ENCODE results near the gene RAB33B. TPM values are rescaled to one million over a fixed set of nuclear protein-coding genes. Genes with fewer than 3 reads are reported as not detected.
A peak's percentile ranks its signal among the peaks of the same experiment; 100 is the strongest.
"Not testable (repeated sequence)": the region's sequence is repeated elsewhere in the genome, so short reads cannot be mapped to it uniquely, and the experiment has no call there.

Gene RAB33B
- total RNA-seq, 2 experiments from 2014 or later: 5.4 to 7.4 TPM

DNA sequence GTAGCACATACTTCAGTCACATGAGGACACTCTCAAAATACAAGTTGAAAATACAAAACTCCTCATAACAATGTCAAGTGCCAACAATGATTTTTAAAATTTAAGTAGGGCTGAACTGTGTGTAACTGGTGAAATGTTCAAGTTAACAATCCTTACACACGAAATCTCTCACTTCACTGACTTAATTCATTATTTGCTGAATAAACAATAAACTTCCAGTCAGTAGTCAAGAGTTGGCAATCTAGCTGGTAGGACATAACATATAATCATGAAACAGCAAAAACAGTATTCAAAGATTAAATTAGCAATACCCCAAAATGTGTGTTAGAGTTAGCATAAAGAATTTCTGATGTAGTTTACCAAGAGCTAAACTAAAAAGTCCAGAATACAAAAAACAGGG, 1.9 kb upstream of the RAB33B start:
- H3K9me3 Mint-ChIP-seq (ENCODE audit: low read depth): no peaks in the 10 kb centered on the region
- peak overlapping the region; percentile 82 for H3K4me3 Mint-ChIP-seq
- H3K36me3 Mint-ChIP-seq: peaks cover 4% of the 10 kb centered on the region
- H3K4me1 Mint-ChIP-seq: peaks cover 42% of the 10 kb centered on the region
- CTCF ChIA-PET: interaction anchor here (0.8 kb wide), 1 partner anchor 42 kb away, joined by 3 read pairs; no protein-coding TSS in a partner anchor
- peak overlapping the region; percentile 0 for H3K27ac Mint-ChIP-seq
- DNase-seq (no peak), ATAC-seq (no peak)
- no peaks in the 10 kb centered on the region for H3K27me3 Mint-ChIP-seq

DNA sequence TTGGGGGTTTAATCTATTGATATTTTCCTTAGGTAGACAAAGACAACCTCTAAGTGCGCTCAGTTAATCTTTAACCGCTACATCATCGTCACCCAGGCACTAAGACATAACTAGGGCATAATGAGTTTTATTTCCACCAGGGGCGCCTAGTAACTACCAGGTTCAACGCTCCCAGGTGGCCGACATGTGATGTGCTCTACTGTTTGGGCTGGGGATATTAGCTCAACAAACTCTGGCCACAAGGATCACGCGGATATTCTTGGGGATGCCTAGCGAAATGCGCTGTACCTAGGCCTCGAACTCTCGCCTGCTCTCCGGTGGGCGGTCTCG, 915 bp upstream of the RAB33B start:
- H3K9me3 Mint-ChIP-seq (ENCODE audit: low read depth): no peaks in the 10 kb centered on the region
- H3K36me3 Mint-ChIP-seq: peaks cover 4% of the 10 kb centered on the region
- peaks cover 50% of the 10 kb centered on the region for H3K4me1 Mint-ChIP-seq
- H3K27me3 Mint-ChIP-seq: no peaks in the 10 kb centered on the region
- peak overlapping the region; percentile 99 for H3K27ac Mint-ChIP-seq
- ATAC-seq (peak; percentile 53), DNase-seq (peak; percentile 86)
- peak overlapping the region; percentile 82 for H3K4me3 Mint-ChIP-seq
- CTCF ChIA-PET: interaction anchor here (0.8 to 1.3 kb wide), 9 partner anchors 11 to 356 kb away, joined by 3 to 8 read pairs (median 3); partner anchors contain the start of gene SETD7

DNA sequence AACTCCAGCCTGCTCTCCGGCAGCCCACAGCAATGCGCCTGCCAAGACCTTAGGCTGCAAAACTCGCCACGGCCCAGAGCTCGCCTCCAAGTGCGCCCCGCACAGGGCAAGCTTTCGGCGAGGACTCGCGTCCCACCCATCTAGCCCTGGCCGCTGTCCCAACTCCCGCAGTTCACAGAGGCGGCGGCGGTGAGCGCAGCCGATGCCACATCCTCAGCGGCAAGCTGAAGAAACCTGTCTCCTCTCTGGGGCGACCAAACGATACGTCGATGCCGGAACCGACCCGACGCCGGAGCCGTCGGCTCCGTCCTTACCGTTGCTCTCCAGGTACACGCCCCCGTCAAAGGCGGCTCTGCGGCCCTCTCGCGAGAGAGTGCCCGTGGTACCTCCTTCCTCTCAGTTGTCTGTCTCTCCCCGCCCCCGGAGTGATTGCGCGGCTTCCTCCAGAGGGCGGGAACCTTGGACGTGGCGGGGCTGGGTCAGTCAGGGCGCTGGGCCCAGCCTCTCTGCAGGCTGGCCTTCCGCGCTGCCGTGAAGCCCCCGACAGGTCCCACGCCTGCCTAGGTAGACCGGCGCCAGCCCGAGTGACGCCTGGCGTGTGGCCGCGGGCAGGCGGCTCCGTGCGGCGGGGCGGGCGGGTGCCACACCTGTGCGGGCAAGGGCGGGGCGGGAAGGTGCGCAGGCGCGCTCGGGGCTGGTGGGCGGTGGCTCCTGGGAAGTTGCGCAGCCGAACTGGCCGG, 380 bp upstream of the RAB33B start:
- H3K27ac Mint-ChIP-seq: peak overlapping the region; percentile 99
- peaks cover 4% of the 10 kb centered on the region for H3K36me3 Mint-ChIP-seq
- H3K4me3 Mint-ChIP-seq: peak overlapping the region; percentile 82
- ATAC-seq (peak; percentile 91), DNase-seq (peak; percentile 99)
- CTCF ChIA-PET: interaction anchor here (0.8 to 1.3 kb wide), 9 partner anchors 12 to 357 kb away, joined by 3 to 8 read pairs (median 3); partner anchors contain the start of gene SETD7
- no peaks in the 10 kb centered on the region for H3K27me3 Mint-ChIP-seq
- H3K4me1 Mint-ChIP-seq: peaks cover 55% of the 10 kb centered on the region
- no peaks in the 10 kb centered on the region for H3K9me3 Mint-ChIP-seq (ENCODE audit: low read depth)

DNA sequence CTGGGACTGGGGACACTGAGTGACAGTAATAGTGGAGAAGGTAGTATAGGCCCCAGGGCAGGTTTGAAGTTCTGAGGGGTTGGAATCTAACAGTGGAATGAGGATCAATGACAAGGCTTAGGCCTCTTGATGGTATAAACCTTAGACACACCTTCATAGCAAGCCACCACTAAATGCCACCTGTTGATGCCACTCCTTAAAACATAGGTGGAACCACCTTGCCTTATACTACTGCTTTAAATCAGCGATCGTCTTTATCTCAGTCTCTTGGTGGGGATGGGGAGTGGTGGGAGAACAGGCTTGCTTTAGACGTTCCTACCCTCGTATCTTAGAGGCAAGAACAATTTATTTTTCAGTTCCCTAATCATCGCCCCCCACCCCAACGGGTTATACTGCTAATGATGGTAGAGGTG, 1.2 kb downstream of the RAB33B start:
- Mint-ChIP-seq H3K36me3 (peaks cover 8% of the 10 kb centered on the region), H3K9me3 (ENCODE audit: low read depth) (no peaks in the 10 kb centered on the region), H3K27me3 (no peaks in the 10 kb centered on the region), H3K4me3 (peak overlapping the region; percentile 82), H3K27ac (peak overlapping the region; percentile 88), H3K4me1 (peaks cover 65% of the 10 kb centered on the region)
- DNase-seq (no peak), ATAC-seq (no peak)
- CTCF ChIA-PET: no interaction called here

DNA sequence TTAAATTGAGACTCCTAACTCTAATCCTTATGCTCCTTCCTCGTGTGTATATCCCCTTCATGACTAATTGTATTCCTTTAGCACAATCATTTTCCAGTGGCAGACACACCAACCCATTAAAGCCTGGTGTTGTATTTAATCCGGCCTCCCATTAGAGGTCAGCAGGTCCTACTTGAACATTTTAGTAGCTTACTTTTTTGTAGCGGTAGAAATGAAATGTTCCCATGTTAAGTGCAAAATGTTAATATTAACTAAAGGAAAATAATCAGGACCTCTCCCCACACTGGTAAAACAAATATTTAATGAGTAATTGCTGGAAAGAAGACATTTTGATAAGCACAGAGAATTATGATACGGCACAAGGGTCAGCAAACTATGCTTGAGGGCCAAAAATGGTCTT, 3.4 kb downstream of the RAB33B start:
- Mint-ChIP-seq H3K4me3 (no peak overlapping the region), H3K4me1 (peaks cover 57% of the 10 kb centered on the region), H3K9me3 (ENCODE audit: low read depth) (no peaks in the 10 kb centered on the region), H3K27ac (no peak overlapping the region), H3K27me3 (no peaks in the 10 kb centered on the region), H3K36me3 (peaks cover 11% of the 10 kb centered on the region)
- CTCF ChIA-PET: interaction anchor here (0.6 to 1.0 kb wide), 2 partner anchors 20 to 588 kb away, joined by 3 to 4 read pairs; no protein-coding TSS in a partner anchor
- ATAC-seq (no peak), DNase-seq (no peak)

DNA sequence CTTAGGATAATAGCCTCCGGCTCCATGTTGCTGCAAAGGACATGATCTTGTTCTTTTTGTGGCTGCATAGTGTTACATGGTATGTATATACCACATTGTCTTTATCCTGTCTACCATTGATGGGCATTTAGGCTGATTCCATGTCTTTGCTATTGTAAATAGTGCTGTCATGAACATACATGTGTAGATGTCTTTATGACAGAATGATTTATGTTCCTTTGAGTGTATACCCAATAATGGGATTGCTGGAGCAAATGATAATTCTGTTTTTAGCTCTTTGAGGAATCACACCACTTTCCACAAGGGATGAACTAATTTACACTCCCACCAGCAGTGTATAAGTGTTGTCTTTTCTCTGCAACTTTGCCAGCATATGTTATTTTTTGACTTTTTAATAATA, 4.6 kb downstream of the RAB33B start:
- Mint-ChIP-seq H3K9me3 (ENCODE audit: low read depth) (no peaks in the 10 kb centered on the region), H3K27ac (no peak overlapping the region), H3K4me3 (no peak overlapping the region), H3K36me3 (peaks cover 15% of the 10 kb centered on the region), H3K4me1 (peaks cover 51% of the 10 kb centered on the region), H3K27me3 (no peaks in the 10 kb centered on the region)
- CTCF ChIA-PET: no interaction called here
- DNase-seq: no peak
- ATAC-seq: no peak

DNA sequence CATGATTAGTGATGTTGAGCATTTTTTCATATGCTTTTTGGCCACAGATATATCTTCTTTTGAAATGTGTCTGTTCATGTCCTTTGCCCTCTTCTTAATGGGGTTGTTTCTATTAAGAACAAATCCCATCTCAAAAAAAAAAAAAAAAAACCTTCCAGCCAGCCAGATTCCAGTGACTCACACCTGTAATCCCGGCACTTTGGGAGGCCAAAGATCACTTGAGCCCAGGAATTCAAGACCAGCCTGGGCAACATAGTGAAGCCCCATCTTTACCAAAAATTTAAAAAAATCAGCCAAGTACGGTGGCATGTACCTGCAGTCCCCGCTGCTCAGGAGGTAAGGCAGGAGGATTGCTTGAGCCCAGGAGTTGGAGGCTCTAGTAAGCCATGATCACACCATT, 5.1 kb downstream of the RAB33B start:
- CTCF ChIA-PET: no interaction called here
- Mint-ChIP-seq H3K4me3 (no peak overlapping the region), H3K27me3 (no peaks in the 10 kb centered on the region)

DNA sequence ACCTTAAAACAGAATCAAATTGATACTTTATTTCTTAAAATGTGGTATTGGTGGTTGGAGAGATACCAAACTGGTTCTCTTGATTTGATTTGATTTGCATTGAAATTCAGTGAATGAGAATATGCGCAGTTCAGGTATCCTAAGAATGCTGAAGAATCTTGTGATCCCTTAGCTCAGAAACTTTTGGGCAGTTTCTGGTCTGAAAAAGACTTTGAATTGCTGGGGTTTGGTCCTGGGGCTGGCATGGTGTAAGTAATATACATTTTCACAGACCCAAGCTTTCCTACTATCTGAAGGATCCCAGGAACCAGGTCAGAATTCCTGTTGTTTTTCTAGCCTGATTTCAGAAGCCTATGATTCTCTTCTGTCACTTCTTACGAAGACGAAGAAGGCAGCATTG, 6.6 kb downstream of the RAB33B start:
- H3K4me3 Mint-ChIP-seq: no peak overlapping the region
- CTCF ChIA-PET: no interaction called here
- peaks cover 39% of the 10 kb centered on the region for H3K4me1 Mint-ChIP-seq
- H3K27me3 Mint-ChIP-seq: no peaks in the 10 kb centered on the region
- H3K9me3 Mint-ChIP-seq (ENCODE audit: low read depth): no peaks in the 10 kb centered on the region
- no peak for ATAC-seq
- H3K36me3 Mint-ChIP-seq: peaks cover 21% of the 10 kb centered on the region
- no peak for DNase-seq
- H3K27ac Mint-ChIP-seq: no peak overlapping the region

More for the DNA sequence above, 5.1 kb downstream of the RAB33B start:
- peaks cover 16% of the 10 kb centered on the region for H3K36me3 Mint-ChIP-seq
- no peak for DNase-seq
- H3K27ac Mint-ChIP-seq: no peak overlapping the region
- no peaks in the 10 kb centered on the region for H3K9me3 Mint-ChIP-seq (ENCODE audit: low read depth)
- no peak for ATAC-seq
- peaks cover 51% of the 10 kb centered on the region for H3K4me1 Mint-ChIP-seq

DNA sequence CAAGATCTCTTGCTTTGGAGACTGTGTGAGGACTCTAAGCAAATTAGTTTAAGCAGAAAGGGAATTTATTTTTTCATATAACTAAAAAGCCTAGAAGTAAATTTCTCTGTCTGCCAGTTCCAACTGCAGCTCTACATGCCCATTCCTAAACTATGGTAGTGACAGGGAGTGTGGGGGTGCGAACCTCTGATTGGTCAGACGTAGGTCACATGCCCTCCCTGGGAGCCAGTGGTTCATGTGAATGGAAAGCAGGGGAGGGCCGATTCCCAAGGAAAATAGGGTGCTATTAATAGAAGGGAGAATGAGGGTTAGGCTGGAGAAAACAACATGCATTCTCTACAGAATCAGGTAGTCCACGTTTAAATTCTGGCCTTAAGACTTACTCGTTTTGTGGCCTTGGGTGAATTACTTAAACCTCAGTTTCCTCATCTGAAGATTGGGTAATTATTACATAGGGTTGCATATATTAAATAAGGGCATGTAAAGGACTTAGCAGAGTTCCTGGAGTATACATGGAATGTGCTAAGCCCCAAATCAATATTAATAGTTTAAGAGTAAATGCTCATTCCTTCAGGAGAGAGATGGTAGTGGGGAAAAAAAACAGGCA, 7.2 kb downstream of the RAB33B start:
- Mint-ChIP-seq H3K4me3 (no peak overlapping the region), H3K4me1 (peaks cover 33% of the 10 kb centered on the region), H3K27me3 (no peaks in the 10 kb centered on the region), H3K9me3 (ENCODE audit: low read depth) (no peaks in the 10 kb centered on the region), H3K27ac (no peak overlapping the region), H3K36me3 (peaks cover 21% of the 10 kb centered on the region)
- DNase-seq (no peak), ATAC-seq (no peak)
- CTCF ChIA-PET: interaction anchor here (1.5 kb wide), 1 partner anchor 36 kb away, joined by 4 read pairs; no protein-coding TSS in a partner anchor

DNA sequence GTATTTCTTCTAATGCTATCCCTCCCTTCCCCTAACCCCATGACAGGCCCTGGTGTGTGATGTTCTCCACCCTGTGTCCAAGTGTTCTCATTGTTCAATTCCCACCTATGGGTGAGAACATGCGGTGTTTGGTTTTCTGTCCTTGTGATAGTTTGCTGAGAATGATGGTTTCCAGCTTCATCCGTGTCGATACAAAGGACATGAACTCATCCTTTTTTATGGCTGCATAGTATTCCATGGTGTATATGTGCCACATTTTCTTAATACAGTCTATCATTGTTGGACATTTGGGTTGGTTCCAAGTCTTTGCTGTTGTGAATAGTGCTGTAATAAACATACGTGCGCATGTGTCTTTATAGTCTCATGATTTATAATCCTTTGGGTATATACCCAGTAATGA, 10.6 kb downstream of the RAB33B start:
- H3K4me3 Mint-ChIP-seq; H3K9me3 Mint-ChIP-seq (ENCODE audit: low read depth); H3K27ac Mint-ChIP-seq; ATAC-seq; H3K27me3 Mint-ChIP-seq; CTCF ChIA-PET; H3K4me1 Mint-ChIP-seq; DNase-seq: not testable (repeated sequence)
- peaks cover 24% of the 10 kb centered on the region for H3K36me3 Mint-ChIP-seq

DNA sequence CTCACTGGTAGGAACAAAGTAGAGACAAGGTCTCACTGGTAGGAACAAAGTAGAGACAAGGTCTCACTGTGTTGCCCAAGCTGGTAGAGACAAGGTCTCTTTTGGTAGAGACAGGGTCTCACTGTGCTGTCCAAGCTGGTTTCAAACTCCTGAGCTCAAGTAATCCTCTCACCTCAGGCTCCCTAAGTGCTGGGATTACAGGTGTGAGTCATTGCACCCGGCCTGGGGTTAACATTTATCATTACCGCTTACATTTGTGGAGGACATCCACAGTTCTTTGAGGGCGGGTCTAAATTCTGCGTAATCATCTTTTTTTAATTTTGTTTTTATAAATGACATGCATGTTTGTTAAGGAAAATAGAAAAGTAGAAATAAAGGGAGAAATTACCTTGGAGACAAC, 12.0 kb downstream of the RAB33B start:
- H3K4me1 Mint-ChIP-seq: no peaks in the 10 kb centered on the region
- H3K4me3 Mint-ChIP-seq: no peak overlapping the region
- H3K27ac Mint-ChIP-seq: no peak overlapping the region
- DNase-seq: no peak
- CTCF ChIA-PET: interaction anchor here (1.2 kb wide), 1 partner anchor 13 kb away, joined by 3 read pairs; no protein-coding TSS in a partner anchor
- ATAC-seq: no peak
- peaks cover 5% of the 10 kb centered on the region for H3K9me3 Mint-ChIP-seq (ENCODE audit: low read depth)
- peaks cover 23% of the 10 kb centered on the region for H3K36me3 Mint-ChIP-seq
- H3K27me3 Mint-ChIP-seq: no peaks in the 10 kb centered on the region

DNA sequence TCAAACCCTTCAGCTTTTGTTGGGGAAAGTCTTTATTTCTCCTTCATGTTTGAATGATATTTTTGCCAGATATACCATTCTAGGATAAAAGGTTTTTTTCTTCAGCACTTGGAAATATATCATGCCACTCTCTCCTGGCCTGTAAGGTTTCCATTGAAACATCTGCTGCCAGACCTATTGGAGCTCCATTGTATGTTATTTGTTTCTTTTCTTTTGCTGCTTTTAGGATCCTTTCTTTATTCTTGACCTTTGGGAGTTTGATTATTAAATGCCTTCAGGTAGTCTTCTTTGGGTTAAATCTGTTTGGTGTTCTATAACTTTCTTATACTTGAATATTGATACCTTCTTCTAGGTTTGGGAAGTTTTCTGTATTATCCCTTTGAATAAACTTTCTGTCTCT, 14.8 kb downstream of the RAB33B start:
- not testable (repeated sequence) for DNase-seq

DNA sequence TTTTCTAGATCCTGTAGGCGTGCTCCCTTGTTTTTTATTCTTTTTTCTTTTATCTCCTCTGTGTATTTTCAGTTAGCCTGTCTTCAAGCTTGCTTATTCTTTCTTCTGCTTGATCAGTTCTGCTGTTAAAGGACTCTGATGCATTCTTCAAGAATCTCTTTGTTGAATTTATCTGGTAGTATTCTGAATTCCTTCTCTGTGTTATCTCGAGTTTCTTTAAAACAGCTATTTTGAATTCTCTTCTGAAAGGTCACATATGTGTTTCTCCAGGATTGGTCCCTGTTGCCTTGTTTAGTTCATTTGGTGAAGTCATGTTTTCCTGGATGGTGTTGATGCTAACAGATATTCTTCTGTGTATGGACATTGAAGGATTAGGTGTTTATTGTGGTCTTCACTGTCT, 15.3 kb downstream of the RAB33B start:
- H3K4me3 Mint-ChIP-seq: no peak overlapping the region
- peaks cover 40% of the 10 kb centered on the region for H3K36me3 Mint-ChIP-seq
- ATAC-seq: no peak
- CTCF ChIA-PET: no interaction called here
- no peak for DNase-seq
- peaks cover 2% of the 10 kb centered on the region for H3K4me1 Mint-ChIP-seq
- H3K9me3 Mint-ChIP-seq (ENCODE audit: low read depth): peaks cover 8% of the 10 kb centered on the region
- H3K27me3 Mint-ChIP-seq: no peaks in the 10 kb centered on the region
- H3K27ac Mint-ChIP-seq: no peak overlapping the region

More for the DNA sequence above, 14.8 kb downstream of the RAB33B start:
- CTCF ChIA-PET; ATAC-seq; H3K27me3 Mint-ChIP-seq; H3K27ac Mint-ChIP-seq; H3K9me3 Mint-ChIP-seq (ENCODE audit: low read depth); H3K4me1 Mint-ChIP-seq; H3K4me3 Mint-ChIP-seq: not testable (repeated sequence)
- peaks cover 39% of the 10 kb centered on the region for H3K36me3 Mint-ChIP-seq

DNA sequence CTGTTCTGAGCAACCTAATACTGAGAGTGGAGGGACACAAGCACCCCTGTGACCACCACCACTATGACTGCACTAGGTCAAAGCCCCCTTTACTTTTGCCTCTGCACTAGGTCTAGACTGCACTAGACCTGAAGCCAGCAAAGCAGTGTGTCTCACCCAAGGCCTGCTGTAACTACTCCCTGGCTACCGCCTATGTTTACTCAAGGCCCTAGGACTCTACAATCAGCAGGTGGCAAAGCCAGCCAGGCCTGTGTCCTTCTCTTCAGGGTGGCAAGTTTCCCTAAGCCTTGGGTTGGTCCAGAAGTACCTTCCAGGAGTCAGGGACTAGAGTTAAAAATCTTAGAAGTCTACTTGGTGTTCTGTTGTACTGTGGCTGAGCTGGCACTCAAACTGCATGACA, 15.9 kb downstream of the RAB33B start:
- H3K4me1 Mint-ChIP-seq: peaks cover 2% of the 10 kb centered on the region
- no peak overlapping the region for H3K27ac Mint-ChIP-seq
- no peak overlapping the region for H3K4me3 Mint-ChIP-seq
- CTCF ChIA-PET: no interaction called here
- H3K27me3 Mint-ChIP-seq: no peaks in the 10 kb centered on the region
- peaks cover 37% of the 10 kb centered on the region for H3K36me3 Mint-ChIP-seq
- DNase-seq (no peak), ATAC-seq (no peak)
- peaks cover 8% of the 10 kb centered on the region for H3K9me3 Mint-ChIP-seq (ENCODE audit: low read depth)

Data from activated CD8-positive, alpha-beta memory T cell treated with anti-CD3 and anti-CD28 coated beads, Interleukin-2, amount 10 ng/mL, durations not matched to agents 7 days and 5 days (primary cell).